H9 (cell line): ENCODE results near the gene ACACA. TPM values are rescaled to one million over a fixed set of nuclear protein-coding genes. Genes with fewer than 3 reads are reported as not detected.

Experiments
- DNase-seq: peaks from one replicate; pipeline ENCODE4 v3.0.0-alpha.2; 2017
- H2AFZ ChIP-seq: one replicate; pipeline ENCODE4 v1.6.1; 2013; ENCODE audit warnings: mild to moderate bottlenecking, low read length, control low read depth, moderate library complexity
- H2AK5ac ChIP-seq: 2 replicates; pipeline ENCODE4 v1.6.1; 2013; ENCODE audit warnings: low read length, control low read depth, mixed read lengths; ENCODE audit not compliant: insufficient read length
- H2BK120ac ChIP-seq: one replicate; pipeline ENCODE4 v1.6.1; 2013; ENCODE audit warnings: low read depth, mild to moderate bottlenecking, low read length, control low read depth, inconsistent platforms; ENCODE audit not compliant: poor library complexity, severe bottlenecking
- H2BK12ac ChIP-seq: 2 replicates; pipeline ENCODE4 v1.6.1; 2013; ENCODE audit warnings: low read length, control low read depth, mixed read lengths, low read depth; ENCODE audit not compliant: insufficient read length
- H2BK15ac ChIP-seq: 2 replicates; pipeline ENCODE4 v1.6.1; 2013; ENCODE audit warnings: low read depth, low read length, control low read depth
- H2BK20ac ChIP-seq: one replicate; pipeline ENCODE4 v1.6.1; 2013; ENCODE audit warnings: low read depth, mild to moderate bottlenecking, low read length, control low read depth, inconsistent platforms; ENCODE audit not compliant: poor library complexity, severe bottlenecking
- H2BK5ac ChIP-seq: 2 replicates; pipeline ENCODE4 v1.6.1; 2013; ENCODE audit warnings: low read length, control low read depth, mixed read lengths; ENCODE audit not compliant: insufficient read length
- H3K14ac ChIP-seq: 2 replicates; pipeline ENCODE4 v1.6.1; 2013; ENCODE audit warnings: low read length, control low read depth; ENCODE audit not compliant: insufficient read depth
- H3K18ac ChIP-seq: 2 replicates; pipeline ENCODE4 v1.6.1; 2013; ENCODE audit warnings: low read depth, mild to moderate bottlenecking, mixed read lengths, low read length, control low read depth; ENCODE audit not compliant: insufficient read length
- H3K23ac ChIP-seq: 2 replicates; pipeline ENCODE4 v1.6.1; 2013; ENCODE audit warnings: low read length, control low read depth, mixed read lengths, low read depth; ENCODE audit not compliant: insufficient read length
- H3K23me2 ChIP-seq: 2 replicates; pipeline ENCODE4 v1.6.1; 2013; ENCODE audit warnings: low read depth, mild to moderate bottlenecking, mixed read lengths, low read length, control low read depth; ENCODE audit not compliant: insufficient read length, poor library complexity, severe bottlenecking
- H3K27ac ChIP-seq: 2 replicates; pipeline ENCODE4 v1.5.1; 2013; ENCODE audit warnings: low read length, control low read depth, mixed read lengths, low read depth; ENCODE audit not compliant: insufficient read length
- H3K27me3 ChIP-seq: 2 replicates; pipeline ENCODE4 v1.6.1; 2013; ENCODE audit warnings: low read length, control low read depth, inconsistent platforms; ENCODE audit not compliant: insufficient read depth
- H3K4ac ChIP-seq: 2 replicates; pipeline ENCODE4 v1.6.1; 2013; ENCODE audit warnings: low read depth, mild to moderate bottlenecking, control low read depth, inconsistent platforms, low read length, moderate library complexity
- H3K4me1 ChIP-seq: 2 replicates; pipeline ENCODE4 v1.6.1; 2013; ENCODE audit warnings: low read length, control low read depth, inconsistent platforms; ENCODE audit not compliant: insufficient read depth
- H3K4me2 ChIP-seq: 2 replicates; pipeline ENCODE4 v1.6.1; 2013; ENCODE audit warnings: low read length, control low read depth, mixed read lengths; ENCODE audit not compliant: insufficient read length, insufficient read depth
- H3K56ac ChIP-seq: 2 replicates; pipeline ENCODE4 v1.6.1; 2013; ENCODE audit warnings: low read depth, mild to moderate bottlenecking, mixed read lengths, low read length, control low read depth; ENCODE audit not compliant: insufficient read length
- H3K79me1 ChIP-seq: 2 replicates; pipeline ENCODE4 v1.6.1; 2013; ENCODE audit warnings: low read depth, mild to moderate bottlenecking, moderate library complexity, low read length, control low read depth, inconsistent platforms; ENCODE audit not compliant: insufficient read depth, poor library complexity, severe bottlenecking
- H3K79me2 ChIP-seq: 2 replicates; pipeline ENCODE4 v1.6.1; 2013; ENCODE audit warnings: low read length, control low read depth, inconsistent platforms; ENCODE audit not compliant: insufficient read depth
- H3K9ac ChIP-seq: 2 replicates; pipeline ENCODE4 v1.6.1; 2013; ENCODE audit warnings: low read length, control low read depth, mixed read lengths; ENCODE audit not compliant: insufficient read length; ENCODE audit errors: extremely low read depth
- H3K9me3 ChIP-seq: one replicate; pipeline ENCODE4 v1.6.1; 2013; ENCODE audit warnings: low read depth, low read length, inconsistent platforms; ENCODE audit not compliant: control insufficient read depth
- H3T11ph ChIP-seq: one replicate; pipeline ENCODE4 v1.6.1; 2013; ENCODE audit warnings: mild to moderate bottlenecking, low read length, control low read depth, inconsistent platforms
- H4K20me1 ChIP-seq: one replicate; pipeline ENCODE4 v1.6.1; 2013; ENCODE audit not compliant: control insufficient read depth, insufficient read length, insufficient read depth
- H4K5ac ChIP-seq: 2 replicates; pipeline ENCODE4 v1.6.1; 2013; ENCODE audit warnings: low read depth, mild to moderate bottlenecking, mixed read lengths, low read length, control low read depth; ENCODE audit not compliant: insufficient read length
- H4K8ac ChIP-seq: replicated peaks from 2 replicates; pipeline ENCODE4 v1.6.1; 2013; ENCODE audit warnings: low read length, control low read depth, mixed read lengths, low read depth; ENCODE audit not compliant: insufficient read length
- H4K91ac ChIP-seq: 2 replicates; pipeline ENCODE4 v1.6.1; 2013; ENCODE audit warnings: low read depth, mild to moderate bottlenecking, moderate library complexity, mixed read lengths, low read length, control low read depth; ENCODE audit not compliant: insufficient read length
- H3K27ac Mint-ChIP-seq, 3 experiments: 2 replicates in 2 of 3; 3 replicates in 1 of 3; pipeline ENCODE4 v1.8.0; 2020 to 2021; ENCODE audit warnings: mixed read lengths in 3 of 3, mild to moderate bottlenecking in 1 of 3, moderate library complexity in 1 of 3
- H3K27me3 Mint-ChIP-seq: 2 replicates; pipeline ENCODE4 v1.8.0; 2021; ENCODE audit warnings: low read depth, mild to moderate bottlenecking, moderate library complexity, mixed read lengths
- H3K36me3 Mint-ChIP-seq, 3 experiments: 2 replicates in 2 of 3; 3 replicates in 1 of 3; pipeline ENCODE4 v1.8.0; 2020 to 2021; ENCODE audit warnings: low read depth in 3 of 3, mixed read lengths in 3 of 3; ENCODE audit not compliant: insufficient read depth in 1 of 3
- H3K4me1 Mint-ChIP-seq, 2 experiments: 2 replicates each; pipeline ENCODE4 v1.8.0; 2020; ENCODE audit warnings: mixed read lengths in 2 of 2
- H3K4me3 Mint-ChIP-seq, 2 experiments: 2 replicates in 1 of 2; 3 replicates in 1 of 2; pipeline ENCODE4 v1.8.0; 2020 to 2021; ENCODE audit warnings: mild to moderate bottlenecking in 2 of 2, mixed read lengths in 2 of 2, moderate library complexity in 1 of 2
- H3K9me3 Mint-ChIP-seq, 2 experiments: 2 replicates in 1 of 2; 3 replicates in 1 of 2; pipeline ENCODE4 v1.8.0; 2020; ENCODE audit warnings: mild to moderate bottlenecking in 2 of 2, mixed read lengths in 2 of 2, moderate library complexity in 1 of 2
- WGBS: extraction: QIAGEN DNeasy Blood & Tissue Kit; methylation state at CpG from one replicate; pipeline ENCODE4 v1.1.7; 2013; ENCODE audit warnings: missing lambda C conversion rate, low lambda C conversion rate, mixed read lengths; ENCODE audit not compliant: insufficient read length; ENCODE audit errors: extremely low coverage; 5-methylcytosine and 5-hydroxymethylcytosine counted together
- total RNA-seq: library from RNA; stranded (reverse); gene quantifications from 2 replicates; pipeline ENCODE4 v1.2.1, GENCODE V29; 2021
- TF ChIP-seq, protein P1 (sequence below): fragments of 200-600 bp; sonication (generic); conservative IDR thresholded peaks from 3 replicates; pipeline ENCODE4 v1.8.0; 2021; ENCODE audit warnings: antibody characterized with exemption, mild to moderate bottlenecking

ACACA gene
- total RNA-seq, 1 experiment from 2014 or later, result 135 TPM

DNA sequence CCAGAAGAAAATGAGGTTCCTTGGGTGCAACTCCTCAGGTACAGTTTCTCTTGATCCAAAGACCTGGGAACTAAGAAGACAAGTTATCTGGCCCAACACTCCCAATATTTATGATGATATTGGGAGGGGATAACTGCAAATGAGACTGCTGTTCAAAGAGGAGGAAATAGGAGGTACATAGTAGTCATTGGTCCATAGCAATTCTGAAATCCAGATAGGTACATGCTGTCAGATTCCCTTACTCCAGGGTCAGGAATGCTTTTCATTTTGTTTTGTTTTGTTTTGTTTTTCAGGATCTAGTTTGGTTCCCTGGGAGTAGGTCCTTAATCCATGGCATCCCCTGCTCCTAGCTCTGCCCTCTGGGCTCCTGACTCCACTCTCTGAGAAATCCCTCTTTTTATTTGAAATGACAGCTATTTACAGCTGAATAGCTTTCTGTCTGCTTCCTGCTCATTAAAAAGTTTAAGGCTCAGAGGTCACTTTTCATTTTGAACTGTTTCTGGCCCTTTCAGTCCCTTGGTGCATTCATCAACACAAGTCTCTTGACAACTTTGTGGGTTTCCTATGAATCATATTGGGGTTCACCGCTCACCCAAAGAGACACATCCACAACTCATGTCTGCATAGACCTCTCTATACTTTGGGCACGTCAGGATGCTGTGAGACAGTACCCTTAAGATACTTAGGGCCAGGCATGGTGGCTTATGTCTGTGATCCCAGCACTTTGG, 141.0 kb downstream of the ACACA start:
- Histone ChIP-seq H3K9me3 (peaks cover 6% of the 10 kb centered on the region), H3K79me1 (peaks cover 6% of the 10 kb centered on the region), H2BK15ac (no peak overlapping the region), H3K4me1 (no peaks in the 10 kb centered on the region), H3K14ac (no peak overlapping the region), H3K18ac (no peak overlapping the region), H3K23me2 (no peaks in the 10 kb centered on the region), H2BK12ac (no peak overlapping the region), H3K9ac (no peak overlapping the region), H4K5ac (no peak overlapping the region), H3K4me2 (no peak overlapping the region), H2BK5ac (no peak overlapping the region), H3K27ac (no peak overlapping the region), H2AFZ (no peak overlapping the region), H3T11ph (no peak overlapping the region), H3K56ac (no peak overlapping the region), H2AK5ac (no peak overlapping the region), H3K4ac (no peak overlapping the region), H4K8ac (no peak overlapping the region), H3K79me2 (no peaks in the 10 kb centered on the region), H4K20me1 (no peaks in the 10 kb centered on the region), H3K27me3 (no peaks in the 10 kb centered on the region), H2BK120ac (no peak overlapping the region), H2BK20ac (no peak overlapping the region), H3K23ac (no peak overlapping the region), H4K91ac (no peak overlapping the region)
- H3K9me3 Mint-ChIP-seq, result peaks cover 0 to 13% of the 10 kb centered on the region in 2 experiments; a peak in 3 of 5 replicates
- H3K36me3 Mint-ChIP-seq, result peaks cover 58 to 78% (median 76%) of the 10 kb centered on the region in 3 experiments
- H3K27ac Mint-ChIP-seq, result no peak overlapping the region
- no peak overlapping the region for H3K4me3 Mint-ChIP-seq
- WGBS, result no CpG with 5 or more reads among the region's 2 CpGs
- H3K4me1 Mint-ChIP-seq, result peaks cover under 1 to 1% of the 10 kb centered on the region in 2 experiments; a peak in 2 of 4 replicates
- TF ChIP-seq, protein P1, sequence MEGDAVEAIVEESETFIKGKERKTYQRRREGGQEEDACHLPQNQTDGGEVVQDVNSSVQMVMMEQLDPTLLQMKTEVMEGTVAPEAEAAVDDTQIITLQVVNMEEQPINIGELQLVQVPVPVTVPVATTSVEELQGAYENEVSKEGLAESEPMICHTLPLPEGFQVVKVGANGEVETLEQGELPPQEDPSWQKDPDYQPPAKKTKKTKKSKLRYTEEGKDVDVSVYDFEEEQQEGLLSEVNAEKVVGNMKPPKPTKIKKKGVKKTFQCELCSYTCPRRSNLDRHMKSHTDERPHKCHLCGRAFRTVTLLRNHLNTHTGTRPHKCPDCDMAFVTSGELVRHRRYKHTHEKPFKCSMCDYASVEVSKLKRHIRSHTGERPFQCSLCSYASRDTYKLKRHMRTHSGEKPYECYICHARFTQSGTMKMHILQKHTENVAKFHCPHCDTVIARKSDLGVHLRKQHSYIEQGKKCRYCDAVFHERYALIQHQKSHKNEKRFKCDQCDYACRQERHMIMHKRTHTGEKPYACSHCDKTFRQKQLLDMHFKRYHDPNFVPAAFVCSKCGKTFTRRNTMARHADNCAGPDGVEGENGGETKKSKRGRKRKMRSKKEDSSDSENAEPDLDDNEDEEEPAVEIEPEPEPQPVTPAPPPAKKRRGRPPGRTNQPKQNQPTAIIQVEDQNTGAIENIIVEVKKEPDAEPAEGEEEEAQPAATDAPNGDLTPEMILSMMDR, result no peak
- H3K27me3 Mint-ChIP-seq, result no peaks in the 10 kb centered on the region
- no peak for DNase-seq
